Measurements from ENCODE around the gene C1orf56. TPM values are rescaled to one million over a fixed set of nuclear protein-coding genes. Genes with fewer than 3 reads are reported as not detected.
A peak's percentile ranks its signal among the peaks of the same experiment; 100 is the strongest.

The C1orf56 gene
- total and polyA plus RNA-seq, 2 experiments from 2014 or later = 13.6 to 15.6 TPM

DNA sequence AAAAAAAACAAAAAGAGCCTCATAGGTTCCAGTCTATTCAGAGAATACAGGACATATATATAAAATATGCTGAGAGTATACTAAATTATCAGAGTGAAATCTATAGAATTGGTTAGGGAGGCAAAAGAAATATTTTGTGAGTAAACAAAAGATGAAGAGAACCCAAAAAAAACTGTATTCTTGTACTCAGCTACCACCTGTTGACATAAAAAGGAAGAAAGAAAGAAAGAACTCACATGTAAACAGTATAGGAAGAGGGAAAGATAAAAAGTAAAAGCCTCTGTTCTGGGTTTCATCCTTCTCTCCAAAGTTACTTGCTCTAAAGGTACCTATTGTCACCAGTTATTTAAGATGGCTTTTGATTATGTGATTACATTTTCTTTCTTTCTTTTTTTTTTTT, 21.1 kb upstream of the C1orf56 start:
- H3K4me3 ChIP-seq = no peak overlapping the region
- no peak for TF ChIP-seq CTCF (IDR thresholded peaks at IDR 0.05; ENCODE audit: low read depth, low read length)
- peaks cover 11% of the 10 kb centered on the region for H3K4me1 ChIP-seq (ENCODE audit: low read depth)
- H3K36me3 ChIP-seq = peaks cover 22% of the 10 kb centered on the region
- no peak overlapping the region for H3K27ac ChIP-seq
- no peaks in the 10 kb centered on the region for H3K27me3 ChIP-seq
- H3K9me3 ChIP-seq (ENCODE audit: low read depth) = no peaks in the 10 kb centered on the region
- DNase-seq (ENCODE audit: low read depth in 1 of 2, low spot score in 1 of 2) = no peak

DNA sequence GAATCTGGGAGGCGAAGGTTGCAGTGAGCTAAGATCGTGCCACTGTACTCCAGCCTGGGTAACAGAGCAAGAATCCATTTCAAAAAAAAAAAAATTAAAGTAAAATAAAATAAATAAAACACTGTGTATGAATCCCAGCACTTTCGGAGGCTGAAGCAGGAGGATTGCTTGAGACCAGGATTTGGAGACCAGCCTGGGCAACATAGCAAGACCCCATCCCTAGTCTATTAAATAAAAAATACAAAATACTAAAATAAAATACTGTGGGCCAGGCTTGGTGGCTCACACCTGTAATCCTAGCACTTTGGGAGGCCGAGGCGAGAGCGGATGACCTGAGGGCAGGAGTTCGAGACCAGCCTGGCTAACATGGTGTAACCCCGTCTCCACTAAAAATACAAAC, 15.4 kb upstream of the C1orf56 start:
- no peak for TF ChIP-seq CTCF (IDR thresholded peaks at IDR 0.05; ENCODE audit: low read depth, low read length)
- H3K4me1 ChIP-seq (ENCODE audit: low read depth) = no peaks in the 10 kb centered on the region
- no peak for DNase-seq (ENCODE audit: low read depth in 1 of 2, low spot score in 1 of 2)
- H3K9me3 ChIP-seq (ENCODE audit: low read depth) = no peaks in the 10 kb centered on the region
- H3K27me3 ChIP-seq = no peaks in the 10 kb centered on the region
- no peak overlapping the region for H3K4me3 ChIP-seq
- H3K36me3 ChIP-seq = peaks cover 30% of the 10 kb centered on the region
- no peak overlapping the region for H3K27ac ChIP-seq

- H3K27me3 ChIP-seq = no peaks in the 10 kb centered on the region
- H3K4me1 ChIP-seq (ENCODE audit: low read depth) = peaks cover 12% of the 10 kb centered on the region
- H3K4me3 ChIP-seq = no peak overlapping the region
- DNase-seq (ENCODE audit: low read depth in 1 of 2, low spot score in 1 of 2) = no peak
- H3K36me3 ChIP-seq = peaks cover 24% of the 10 kb centered on the region
- peak overlapping the region; percentile 28 for H3K27ac ChIP-seq
- H3K9me3 ChIP-seq (ENCODE audit: low read depth) = no peaks in the 10 kb centered on the region
- no peak for TF ChIP-seq CTCF (IDR thresholded peaks at IDR 0.05; ENCODE audit: low read depth, low read length)
Observed at GRCh38 chr1:151035167-151035566, 12.4 kb upstream of the C1orf56 start.

DNA sequence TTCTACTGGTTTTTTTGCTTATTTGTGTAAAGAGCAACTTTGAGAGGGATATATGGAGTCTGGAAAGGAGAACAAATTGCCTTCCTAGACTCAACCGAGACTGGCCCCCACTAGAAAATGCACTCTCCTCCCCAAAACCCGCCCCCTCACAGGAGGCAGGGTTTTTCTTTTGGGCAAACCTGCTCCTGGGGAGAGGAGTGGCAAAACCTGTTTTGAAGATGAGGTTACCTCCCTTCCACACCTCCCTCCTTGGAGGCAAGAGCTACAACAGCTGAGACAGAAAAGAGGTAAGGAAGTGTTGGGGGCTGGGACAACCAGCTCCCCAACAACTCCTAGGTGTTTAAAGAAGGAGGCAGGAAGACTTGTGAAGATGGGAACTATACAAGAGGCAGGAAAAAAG, 11.2 kb upstream of the C1orf56 start, which contains the start of gene BNIPL:
Gene BNIPL, plus strand, starts transcription at position 231 of the 400 bp plus-strand sequence. Its CDS starts 140 bp downstream, at position 371.
- Histone ChIP-seq H3K36me3 (peaks cover 23% of the 10 kb centered on the region), H3K27me3 (no peaks in the 10 kb centered on the region), H3K27ac (peak within 1 kb of the TSS; percentile 28), H3K4me1 (ENCODE audit: low read depth) (peaks cover 12% of the 10 kb centered on the region), H3K9me3 (ENCODE audit: low read depth) (no peaks in the 10 kb centered on the region), H3K4me3 (no peak within 1 kb of the TSS)
- DNase-seq (ENCODE audit: low read depth in 1 of 2, low spot score in 1 of 2) = no peak
- no peak for TF ChIP-seq CTCF (IDR thresholded peaks at IDR 0.05; ENCODE audit: low read depth, low read length)

DNA sequence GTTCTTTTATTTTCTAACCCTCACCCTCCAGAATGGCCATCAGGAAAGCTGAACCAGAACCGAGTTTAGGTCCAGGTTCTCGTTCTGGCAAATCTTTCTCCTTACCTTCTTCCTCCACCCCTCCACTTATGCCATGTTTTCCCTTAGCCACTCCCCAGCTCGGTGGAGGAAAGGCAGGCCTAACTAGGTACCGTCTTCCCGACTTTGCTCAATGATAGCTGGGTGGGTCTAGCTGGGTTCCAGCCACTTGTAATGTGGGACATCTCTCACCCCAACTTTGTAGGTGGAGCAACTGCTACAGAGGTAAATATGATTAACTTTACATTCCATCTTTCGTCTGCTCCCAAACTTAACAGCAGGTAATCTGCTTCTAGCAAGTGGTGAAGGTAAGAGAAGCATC, 10.5 kb upstream of the C1orf56 start:
- Histone ChIP-seq H3K4me3 (no peak overlapping the region), H3K36me3 (peaks cover 17% of the 10 kb centered on the region), H3K9me3 (ENCODE audit: low read depth) (no peaks in the 10 kb centered on the region), H3K4me1 (ENCODE audit: low read depth) (peaks cover 12% of the 10 kb centered on the region), H3K27me3 (no peaks in the 10 kb centered on the region), H3K27ac (no peak overlapping the region)
- no peak for TF ChIP-seq CTCF (IDR thresholded peaks at IDR 0.05; ENCODE audit: low read depth, low read length)
- DNase-seq (ENCODE audit: low read depth in 1 of 2, low spot score in 1 of 2) = no peak

- peak in 1 of 2 donors; percentile 47 for DNase-seq (ENCODE audit: low read depth in 1 of 2, low spot score in 1 of 2)
- TF ChIP-seq CTCF (IDR thresholded peaks at IDR 0.05; ENCODE audit: low read depth, low read length) = no peak
- Histone ChIP-seq H3K4me1 (ENCODE audit: low read depth) (peaks cover 12% of the 10 kb centered on the region), H3K9me3 (ENCODE audit: low read depth) (no peaks in the 10 kb centered on the region), H3K27ac (peak overlapping the region; percentile 84), H3K27me3 (no peaks in the 10 kb centered on the region), H3K4me3 (no peak overlapping the region), H3K36me3 (peaks cover 8% of the 10 kb centered on the region)
Observed at GRCh38 chr1:151039521-151039920, 8.0 kb upstream of the C1orf56 start.
